Peyer's patch (tissue), 4 donors: ENCODE results near the gene SURF4.

ENCODE experiments used
- POLR2A ChIP-seq, 2 donors: fragments of 450-650 bp; IDR thresholded peaks; one replicate each; pipeline ENCODE4 v1.5.1; 2017; ENCODE audit warnings: antibody characterized with exemption in 2 of 2, mild to moderate bottlenecking in 2 of 2, moderate library complexity in 2 of 2
- TF ChIP-seq, protein P1 (sequence below), 6 experiments: fragments of 450-650 bp in 4 of 6; fragments of 200-600 bp in 2 of 6; sonication (generic) in 1 of 6; IDR thresholded peaks; one replicate each; pipeline ENCODE4 v1.5.1; 2017 to 2019; ENCODE audit warnings: antibody characterized with exemption in 6 of 6, mild to moderate bottlenecking in 3 of 6, moderate library complexity in 1 of 6

DNA sequence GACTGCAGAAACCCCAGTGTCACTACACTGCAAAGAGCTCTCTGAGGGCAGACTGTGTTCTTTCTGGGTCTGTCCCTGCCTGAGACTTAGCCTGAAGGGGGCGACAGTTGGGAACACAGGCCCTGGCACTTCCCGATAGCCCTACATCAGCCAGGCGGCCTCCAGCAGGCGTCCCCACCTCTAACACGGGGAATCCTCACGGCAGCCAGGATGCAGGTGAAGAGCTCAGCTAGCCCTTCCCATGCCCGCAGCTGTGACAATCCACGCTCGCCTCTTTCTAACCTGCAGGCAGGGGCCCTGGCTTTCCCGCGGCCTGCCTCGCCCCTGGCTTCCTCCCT lies 33.8 kb downstream of the SURF4 start:
- no peak for TF ChIP-seq POLR2A (IDR thresholded peaks at IDR 0.05)
- TF ChIP-seq, protein P1, sequence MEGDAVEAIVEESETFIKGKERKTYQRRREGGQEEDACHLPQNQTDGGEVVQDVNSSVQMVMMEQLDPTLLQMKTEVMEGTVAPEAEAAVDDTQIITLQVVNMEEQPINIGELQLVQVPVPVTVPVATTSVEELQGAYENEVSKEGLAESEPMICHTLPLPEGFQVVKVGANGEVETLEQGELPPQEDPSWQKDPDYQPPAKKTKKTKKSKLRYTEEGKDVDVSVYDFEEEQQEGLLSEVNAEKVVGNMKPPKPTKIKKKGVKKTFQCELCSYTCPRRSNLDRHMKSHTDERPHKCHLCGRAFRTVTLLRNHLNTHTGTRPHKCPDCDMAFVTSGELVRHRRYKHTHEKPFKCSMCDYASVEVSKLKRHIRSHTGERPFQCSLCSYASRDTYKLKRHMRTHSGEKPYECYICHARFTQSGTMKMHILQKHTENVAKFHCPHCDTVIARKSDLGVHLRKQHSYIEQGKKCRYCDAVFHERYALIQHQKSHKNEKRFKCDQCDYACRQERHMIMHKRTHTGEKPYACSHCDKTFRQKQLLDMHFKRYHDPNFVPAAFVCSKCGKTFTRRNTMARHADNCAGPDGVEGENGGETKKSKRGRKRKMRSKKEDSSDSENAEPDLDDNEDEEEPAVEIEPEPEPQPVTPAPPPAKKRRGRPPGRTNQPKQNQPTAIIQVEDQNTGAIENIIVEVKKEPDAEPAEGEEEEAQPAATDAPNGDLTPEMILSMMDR (IDR thresholded peaks at IDR 0.05), result peak in 1 of 6 experiments; percentile 13
